ENCODE data around the gene CTIF.

DNA sequence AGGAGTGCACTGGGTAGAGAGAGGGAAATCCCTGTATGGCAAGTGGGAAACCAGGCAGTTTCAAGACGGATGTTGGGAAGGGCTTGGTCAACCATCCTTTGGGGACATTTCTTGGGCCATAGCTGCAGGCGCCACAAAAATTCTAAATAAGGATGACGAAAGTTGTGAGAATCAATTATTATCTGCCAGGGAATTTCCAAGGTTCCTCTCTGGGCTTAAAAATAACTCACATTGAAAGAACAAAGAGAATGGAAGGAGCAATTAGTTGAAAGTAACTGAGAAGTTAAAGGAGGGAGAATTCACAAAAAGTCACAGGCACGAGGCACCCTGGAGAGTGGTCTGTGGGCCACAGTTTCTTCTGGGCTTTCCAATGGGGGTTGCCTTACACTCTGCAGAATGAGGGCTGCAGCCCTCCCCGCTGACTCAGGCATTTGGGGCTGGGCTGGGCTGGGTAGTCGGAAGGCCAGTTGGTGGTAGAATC, 216.2 kb downstream of the CTIF start:
- no peak for TF ChIP-seq POLR2A (IDR thresholded peaks at IDR 0.05; ENCODE audit: low read depth, low read length)
- no peak for TF ChIP-seq POLR2AphosphoS5 (IDR thresholded peaks at IDR 0.05; ENCODE audit: low read depth, low read length)
